ENCODE results near the gene C1orf87. TPM values are rescaled to one million over a fixed set of nuclear protein-coding genes. Genes with fewer than 3 reads are reported as not detected.

Gene C1orf87
- total RNA-seq, 1 donor from 2014 or later: 0.35 TPM

- DNase-seq (ENCODE audit: low read depth): no peak
These were observed 10.0 kb downstream of the C1orf87 start for GRCh38 chr1:60063561-60063960.

DNA sequence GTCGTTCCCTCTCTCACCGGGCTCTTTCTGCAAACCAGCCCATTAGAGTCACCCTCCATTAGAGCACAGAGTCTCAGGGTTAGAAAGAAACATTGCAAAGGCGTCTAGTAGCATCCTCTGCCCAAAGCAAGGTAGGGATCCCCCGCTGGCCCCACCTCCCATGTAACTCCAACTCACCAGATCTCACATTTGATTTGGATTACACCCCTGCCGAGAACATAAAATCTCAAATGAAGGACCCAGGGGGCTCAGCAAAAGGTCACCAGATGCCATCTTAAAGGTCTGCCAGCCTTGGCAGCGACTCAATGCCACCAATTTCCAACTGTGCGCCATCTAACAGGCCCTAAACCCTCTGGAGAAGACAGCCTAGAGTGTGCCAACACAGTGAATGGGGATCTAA lies 14.1 kb downstream of the C1orf87 start:
- DNase-seq (ENCODE audit: low read depth): no peak

- DNase-seq (ENCODE audit: low read depth): no peak
These were observed 18.2 kb downstream of the C1orf87 start for GRCh38 chr1:60055336-60055735.

- no peak for DNase-seq (ENCODE audit: low read depth)
These were observed 19.2 kb downstream of the C1orf87 start for GRCh38 chr1:60054374-60054773.

DNA sequence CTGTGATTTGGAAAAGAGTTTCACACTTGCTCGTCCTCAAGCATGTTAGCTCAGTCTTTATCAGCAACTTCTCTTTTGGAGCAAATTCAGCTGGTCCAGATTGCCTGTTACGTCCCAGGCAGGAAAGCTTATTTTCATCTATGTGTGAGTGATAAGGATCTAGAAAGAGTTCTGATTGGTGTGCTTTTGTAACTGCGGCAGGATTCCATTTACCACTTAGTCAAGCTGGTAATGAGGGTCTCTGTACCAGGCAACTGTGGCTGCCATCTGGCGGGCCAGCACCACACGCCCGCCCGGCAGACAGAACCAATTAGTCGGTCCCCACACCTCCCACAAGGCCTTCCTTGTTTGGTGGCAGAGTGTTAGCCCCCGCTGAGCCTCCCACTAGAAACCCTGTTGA lies 21.0 kb downstream of the C1orf87 start:
- no peak for DNase-seq (ENCODE audit: low read depth)

DNA sequence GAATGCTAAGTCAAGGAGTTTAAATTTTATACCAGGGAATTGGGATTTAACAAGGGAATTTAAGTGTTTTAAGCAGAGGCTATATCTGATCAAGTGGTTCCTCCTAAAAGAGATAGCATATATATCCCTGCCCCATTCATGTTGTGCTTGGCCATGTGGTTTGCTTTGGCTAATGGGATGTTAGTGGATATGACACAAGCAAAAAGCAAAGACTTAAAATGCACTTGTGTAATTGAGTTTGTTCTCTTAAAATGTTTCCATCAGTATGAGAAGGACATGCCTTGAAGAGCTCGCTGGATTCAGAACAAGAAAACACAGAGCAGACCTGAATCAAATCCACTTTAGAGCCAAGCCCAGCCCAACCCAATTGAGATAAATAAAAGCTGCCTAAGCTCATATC lies 22.4 kb downstream of the C1orf87 start:
- DNase-seq (ENCODE audit: low read depth): no peak

GRCh38 chr1:60049188-60049587 lies 24.4 kb downstream of the C1orf87 start:
- DNase-seq (ENCODE audit: low read depth): no peak

DNA sequence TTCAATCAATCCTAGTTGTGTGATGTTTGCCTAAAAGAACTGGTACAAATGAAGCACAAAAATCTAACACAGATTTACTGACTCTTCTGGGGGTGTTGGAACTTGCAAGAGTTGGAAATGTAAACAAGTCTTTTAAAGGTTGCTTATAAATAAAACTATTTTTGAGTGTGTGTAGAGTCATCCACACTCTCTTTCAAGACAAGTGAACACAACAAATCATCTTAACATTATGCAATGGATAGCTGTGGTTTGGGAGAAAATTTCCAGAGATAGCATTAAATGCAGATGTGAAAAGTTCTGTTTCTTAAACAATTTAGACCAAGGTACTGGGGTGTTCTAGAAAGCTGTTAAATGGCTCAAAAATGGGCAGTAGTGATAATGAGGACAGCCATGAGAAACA lies 28.7 kb downstream of the C1orf87 start:
- no peak for DNase-seq (ENCODE audit: low read depth)

DNA sequence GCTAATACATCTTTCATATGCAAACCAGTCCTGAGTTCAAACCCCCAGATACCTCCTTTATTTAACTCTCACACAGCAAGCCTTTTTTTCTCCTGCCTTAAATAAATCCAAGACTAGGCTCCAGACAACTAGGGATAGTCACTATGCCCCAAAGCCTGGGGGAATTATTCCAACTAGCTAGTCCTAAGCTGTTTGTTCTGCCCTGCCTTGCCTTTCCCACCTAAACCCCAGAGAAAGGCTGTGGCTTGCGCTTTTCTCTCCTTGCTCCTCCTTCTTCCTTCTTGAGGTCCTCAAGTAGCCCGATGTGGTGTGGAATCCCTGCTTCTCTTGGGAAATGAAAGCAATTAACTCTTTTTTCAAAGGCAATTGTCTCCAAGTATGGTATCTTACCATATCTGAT lies 31.8 kb downstream of the C1orf87 start:
- DNase-seq (ENCODE audit: low read depth): no peak

- no peak for DNase-seq (ENCODE audit: low read depth)
These were observed 35.9 kb downstream of the C1orf87 start for GRCh38 chr1:60037669-60038068.

DNA sequence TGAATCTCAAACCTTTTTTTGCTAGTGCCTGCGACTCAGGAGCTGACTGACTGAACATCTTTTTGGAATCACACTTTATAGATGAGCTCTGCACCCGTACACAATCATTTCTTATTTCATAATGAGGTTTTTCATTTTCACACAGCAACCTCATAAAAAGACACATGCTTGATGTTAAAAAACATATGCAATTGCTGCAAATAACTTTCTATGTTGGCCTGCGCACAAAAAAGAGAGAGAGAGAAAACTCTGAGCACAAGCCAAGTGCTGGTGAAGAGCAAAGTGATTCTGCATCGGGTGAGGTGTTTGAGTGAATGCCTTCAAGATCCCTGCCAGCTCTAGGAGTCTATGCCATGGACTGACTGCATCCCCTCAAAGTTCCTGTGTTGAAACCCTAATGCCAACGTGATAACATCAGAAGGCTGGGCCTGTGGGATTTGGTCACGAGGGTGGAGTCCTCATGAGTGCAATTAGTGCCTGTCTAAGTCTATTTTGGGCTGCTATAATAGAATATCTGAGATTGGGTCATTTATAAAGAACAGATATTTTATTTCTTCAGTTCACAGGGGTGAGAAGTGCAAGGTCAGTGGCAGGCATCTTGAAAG lies 36.6 kb downstream of the C1orf87 start:
- DNase-seq (ENCODE audit: low read depth): no peak

DNA sequence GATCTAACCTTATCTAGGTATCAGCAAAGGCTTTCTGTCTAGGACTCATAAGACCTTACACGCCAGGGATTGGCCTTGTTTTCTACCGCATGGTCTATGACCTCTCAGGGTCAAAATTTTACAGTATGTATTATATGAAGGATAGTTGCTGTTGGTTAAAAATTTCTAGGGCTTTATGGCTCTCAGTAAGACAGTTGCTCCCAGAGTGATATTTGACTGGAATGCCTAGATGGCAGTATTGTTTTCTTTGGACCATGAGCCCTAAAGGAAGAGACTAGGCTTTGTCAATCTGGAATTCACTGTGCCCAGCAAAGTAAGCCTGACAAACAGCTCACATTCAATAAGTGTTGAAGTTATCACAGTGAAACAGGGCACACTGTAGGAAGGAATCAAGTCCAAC lies 37.6 kb downstream of the C1orf87 start:
- peak; percentile 6 for DNase-seq (ENCODE audit: low read depth)

DNA sequence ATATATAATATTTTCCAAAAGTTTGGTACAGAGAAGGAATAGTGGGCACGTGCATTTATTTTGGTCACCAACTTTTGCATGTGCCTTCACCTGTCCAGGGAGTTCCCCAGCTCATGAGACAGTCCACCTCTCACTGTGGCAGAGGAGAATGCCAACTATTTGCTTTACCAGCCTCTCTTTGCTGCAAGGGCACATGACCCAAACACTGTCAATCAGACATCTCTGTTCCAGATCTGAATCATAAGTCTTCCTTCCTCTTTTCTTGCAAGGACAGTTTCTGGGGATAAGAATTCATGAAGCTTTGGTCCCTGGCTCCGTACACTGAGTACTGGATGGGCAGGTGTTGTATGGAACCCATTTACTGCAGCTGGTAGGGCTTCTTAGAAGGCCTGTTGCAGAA lies 38.6 kb downstream of the C1orf87 start:
- DNase-seq (ENCODE audit: low read depth): no peak

DNA sequence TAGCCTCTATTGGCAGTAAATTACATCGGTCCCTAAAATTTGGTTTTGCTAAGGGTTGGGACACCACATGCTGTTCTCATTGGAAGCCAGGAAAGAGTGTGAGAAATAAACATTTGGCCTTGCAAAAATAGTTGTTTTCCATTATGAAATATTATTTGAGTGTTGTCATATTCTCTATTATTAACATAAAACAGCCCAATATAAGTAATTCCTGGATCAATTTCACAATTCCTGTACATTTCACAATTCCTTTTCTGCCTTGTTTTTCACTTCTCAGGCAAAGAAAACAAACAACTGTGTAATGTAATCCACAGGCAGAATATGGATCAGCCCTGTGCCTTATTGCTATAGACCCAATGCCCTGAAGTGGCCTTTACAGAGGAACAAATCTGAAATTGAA lies 40.5 kb downstream of the C1orf87 start:
- DNase-seq (ENCODE audit: low read depth): no peak

DNA sequence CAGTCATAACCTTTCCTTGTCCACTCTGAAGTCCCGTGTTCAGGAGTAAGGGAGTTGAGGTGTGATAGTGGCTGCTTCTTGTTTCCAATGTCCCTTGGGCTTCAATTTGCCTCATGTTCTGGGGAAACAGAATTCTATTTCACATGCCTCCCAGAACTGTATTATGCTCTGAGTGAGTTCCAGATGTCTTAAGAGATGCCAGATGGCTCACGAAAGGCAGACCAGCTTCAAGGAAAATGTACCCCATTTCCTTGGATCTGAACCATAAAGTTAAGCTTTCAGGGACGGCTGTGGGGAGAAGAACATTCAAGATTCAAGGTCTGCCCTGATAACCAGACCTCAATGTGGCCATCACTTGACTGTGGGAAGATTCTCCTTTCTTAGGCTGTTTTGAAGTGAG lies 42.4 kb downstream of the C1orf87 start:
- no peak for DNase-seq (ENCODE audit: low read depth)

DNA sequence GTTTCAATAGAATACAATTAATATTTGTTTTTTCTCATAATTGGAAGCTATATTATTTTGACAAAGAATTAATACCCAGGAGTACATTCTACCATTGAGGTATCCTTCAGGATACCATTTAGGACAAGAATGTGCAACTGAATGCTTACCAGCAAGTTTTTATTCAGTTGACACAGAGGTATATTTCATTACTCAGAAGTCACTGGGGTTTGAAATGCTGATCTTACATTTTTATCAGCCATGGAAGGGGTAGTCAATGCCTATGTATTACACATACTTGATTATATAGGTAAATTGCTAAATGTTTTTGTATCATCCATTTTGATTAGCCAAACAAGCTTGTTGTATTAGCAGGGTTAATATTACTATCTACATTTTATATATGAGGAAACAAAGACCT lies 48.0 kb downstream of the C1orf87 start:
- DNase-seq (ENCODE audit: low read depth): no peak

- no peak for DNase-seq (ENCODE audit: low read depth)
These were observed 55.9 kb downstream of the C1orf87 start for GRCh38 chr1:60017508-60018205.

- DNase-seq (ENCODE audit: low read depth): no peak
These were observed 62.9 kb downstream of the C1orf87 start for GRCh38 chr1:60010690-60011089.

DNA sequence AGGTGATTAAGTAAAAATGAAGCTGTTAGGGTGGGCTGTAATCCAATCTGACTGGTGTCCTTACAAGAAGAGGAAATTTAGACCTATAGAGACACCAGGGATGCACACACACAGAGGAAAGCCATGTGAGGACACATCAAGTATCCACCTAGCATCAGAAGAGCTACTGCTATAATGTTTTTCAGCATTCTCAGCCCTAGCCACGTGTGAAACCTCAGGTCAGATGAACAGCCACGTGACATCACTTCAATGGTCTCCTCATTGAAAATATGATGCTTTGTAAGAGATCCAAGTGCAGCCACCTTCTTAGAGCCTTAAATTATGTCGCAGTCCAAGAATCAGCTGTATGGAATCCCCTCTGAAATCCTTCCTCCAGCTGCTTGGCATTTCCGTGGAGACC lies 65.1 kb downstream of the C1orf87 start:
- no peak for DNase-seq (ENCODE audit: low read depth)

GRCh38 chr1:60000625-60001024 lies 72.9 kb downstream of the C1orf87 start:
- DNase-seq (ENCODE audit: low read depth): no peak

GRCh38 chr1:59999746-60000145 lies 73.8 kb downstream of the C1orf87 start:
- no peak for DNase-seq (ENCODE audit: low read depth)

DNA sequence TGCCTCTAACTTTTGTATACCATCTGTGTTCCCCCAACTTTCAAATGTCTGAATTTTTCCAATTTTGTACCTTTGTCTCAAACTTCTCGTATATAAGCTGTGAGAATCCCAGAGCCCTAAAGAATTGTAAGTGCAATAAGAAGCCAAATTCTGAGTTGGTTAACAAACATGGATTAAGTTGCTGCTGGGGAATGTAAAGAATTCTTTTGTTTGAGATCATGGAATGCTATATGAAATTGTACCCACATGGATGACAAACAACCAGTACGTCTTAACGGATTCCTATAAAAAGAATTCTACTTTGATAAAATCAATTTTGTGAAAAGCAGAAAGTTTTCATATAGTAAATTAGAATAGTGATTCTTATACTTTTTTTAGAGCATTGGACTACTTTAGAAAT lies 74.6 kb downstream of the C1orf87 start:
- no peak for DNase-seq (ENCODE audit: low read depth)

DNA sequence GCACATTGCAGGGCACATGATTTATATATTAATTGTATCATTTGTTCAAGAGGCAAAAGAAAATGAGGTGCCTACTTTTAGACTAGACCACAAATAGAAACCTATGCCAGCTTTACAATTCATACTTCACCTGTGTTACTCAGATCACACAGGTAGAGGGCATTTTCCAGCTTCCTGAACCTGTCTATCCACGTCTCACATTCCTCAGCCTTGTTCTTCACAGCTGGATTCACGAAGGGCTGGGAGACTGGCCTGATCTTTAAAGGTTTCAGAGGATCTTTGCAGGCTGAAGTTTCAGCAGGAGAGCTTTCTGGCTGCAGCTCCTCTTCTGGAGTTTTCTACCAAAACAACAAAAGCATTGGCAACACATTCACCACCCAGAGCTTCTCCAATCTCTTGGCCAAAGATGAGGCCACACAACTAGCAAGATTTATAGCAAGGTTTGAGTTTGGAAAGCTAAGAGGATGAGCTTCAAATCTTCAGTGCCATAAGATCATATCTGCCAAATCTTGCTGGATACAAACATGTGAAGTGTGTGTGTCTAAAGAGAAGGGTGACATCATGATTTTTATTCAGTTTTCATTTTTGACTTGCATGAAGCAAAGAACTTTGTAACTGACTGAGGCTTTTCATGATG lies 76.0 kb downstream of the C1orf87 start:
- DNase-seq (ENCODE audit: low read depth): no peak

Data from myocyte (in vitro differentiated cells).